GM23248 (cell line): ENCODE results near the gene TRAF7. TPM values are rescaled to one million over a fixed set of nuclear protein-coding genes. Genes with fewer than 3 reads are reported as not detected.
"Not testable (repeated sequence)": the region's sequence is repeated elsewhere in the genome, so short reads cannot be mapped to it uniquely, and the experiment has no call there.

Experiments used
- DNase-seq: peaks from one replicate; pipeline ENCODE4 v3.0.0-alpha.2; 2015
- H2AFZ ChIP-seq: fragments of 200-600 bp; sonication (generic); 2 replicates; pipeline ENCODE4 v1.6.1; 2016; ENCODE audit warnings: antibody characterized with exemption
- H3F3A ChIP-seq: fragments of 200-600 bp; sonication (generic); 2 replicates; pipeline ENCODE4 v1.6.1; 2016; ENCODE audit warnings: mild to moderate bottlenecking, antibody characterized with exemption, mixed run types; ENCODE audit not compliant: insufficient read depth
- H3K27ac ChIP-seq: fragments of 200-600 bp; sonication (generic); 2 replicates; pipeline ENCODE4 v1.5.1; 2016; ENCODE audit warnings: mild to moderate bottlenecking
- H3K27me3 ChIP-seq: fragments of 200-600 bp; sonication (generic); replicated peaks from 2 replicates; pipeline ENCODE4 v1.6.1; 2016; ENCODE audit warnings: mild to moderate bottlenecking; ENCODE audit not compliant: insufficient read depth
- H3K36me3 ChIP-seq: fragments of 200-600 bp; sonication (generic); 2 replicates; pipeline ENCODE4 v1.6.1; 2016; ENCODE audit warnings: low read depth, mild to moderate bottlenecking
- H3K4me1 ChIP-seq: fragments of 200-600 bp; sonication (generic); 2 replicates; pipeline ENCODE4 v1.6.1; 2016; ENCODE audit warnings: mild to moderate bottlenecking; ENCODE audit not compliant: insufficient read depth
- H3K4me2 ChIP-seq: fragments of 200-600 bp; sonication (generic); one replicate; pipeline ENCODE4 v1.6.1; 2016; ENCODE audit warnings: mild to moderate bottlenecking; ENCODE audit not compliant: unreplicated experiment
- H3K4me3 ChIP-seq: fragments of 200-600 bp; sonication (generic); 2 replicates; pipeline ENCODE4 v1.5.1; 2016; ENCODE audit warnings: mild to moderate bottlenecking
- H3K79me2 ChIP-seq: fragments of 200-600 bp; sonication (generic); 2 replicates; pipeline ENCODE4 v1.6.1; 2016; ENCODE audit warnings: mild to moderate bottlenecking; ENCODE audit not compliant: insufficient read depth
- H3K9ac ChIP-seq: fragments of 200-600 bp; sonication (generic); 2 replicates; pipeline ENCODE4 v1.6.1; 2016; ENCODE audit warnings: mild to moderate bottlenecking
- H3K9me2 ChIP-seq: fragments of 200-600 bp; sonication (generic); 2 replicates; pipeline ENCODE4 v1.6.1; 2016; ENCODE audit warnings: mixed run types, mild to moderate bottlenecking, moderate library complexity; ENCODE audit not compliant: insufficient read depth
- H3K9me3 ChIP-seq: fragments of 200-600 bp; sonication (generic); one replicate; pipeline ENCODE4 v1.6.1; 2017; ENCODE audit warnings: low read depth
- H4K20me1 ChIP-seq: fragments of 200-600 bp; sonication (generic); 2 replicates; pipeline ENCODE4 v1.6.0; 2016; ENCODE audit not compliant: insufficient read depth
- EZH2 ChIP-seq: fragments of 200-600 bp; sonication (generic); IDR thresholded peaks from 2 replicates; pipeline ENCODE4 v1.6.1; 2018; ENCODE audit warnings: antibody characterized with exemption, mild to moderate bottlenecking; ENCODE audit not compliant: insufficient read depth, poor library complexity, severe bottlenecking
- EZH2phosphoT487 ChIP-seq: fragments of 200-600 bp; sonication (generic); IDR thresholded peaks from 2 replicates; pipeline ENCODE4 v1.6.1; 2018; ENCODE audit warnings: antibody characterized with exemption, moderate library complexity, mild to moderate bottlenecking, low read depth; ENCODE audit not compliant: insufficient read depth
- WGBS, 2 experiments: methylation state at CpG; one replicate each; pipeline ENCODE4 v1.1.6; 2015 to 2017; ENCODE audit warnings: low lambda C conversion rate in 2 of 2, low coverage in 1 of 2; ENCODE audit errors: missing lambda C conversion rate in 2 of 2; 5-methylcytosine and 5-hydroxymethylcytosine counted together
- in situ Hi-C: fragments of 300-500 bp; cut with MboI; formaldehyde crosslinking; loops from 2 replicates; pipeline ENCODE4 v1.15.0; 2020
- polyA plus RNA-seq: library from polyadenylated mRNA; unstranded; fragments of >200 nt; fragmentation: Nextera tagmentation; extraction: Ambion mirVana; gene quantifications from 2 replicates; pipeline ENCODE4 v1.2.1, GENCODE V29; 2016
- total RNA-seq: library from RNA; depleted of rRNA; stranded (reverse); fragments of >200 nt; shearing (Covaris generic); gene quantifications from 2 replicates; pipeline ENCODE4 v1.2.3, GENCODE V29; 2014

Gene TRAF7
- total and polyA plus RNA-seq, 2 experiments from 2014 or later, result 29.3 to 72.7 TPM

DNA sequence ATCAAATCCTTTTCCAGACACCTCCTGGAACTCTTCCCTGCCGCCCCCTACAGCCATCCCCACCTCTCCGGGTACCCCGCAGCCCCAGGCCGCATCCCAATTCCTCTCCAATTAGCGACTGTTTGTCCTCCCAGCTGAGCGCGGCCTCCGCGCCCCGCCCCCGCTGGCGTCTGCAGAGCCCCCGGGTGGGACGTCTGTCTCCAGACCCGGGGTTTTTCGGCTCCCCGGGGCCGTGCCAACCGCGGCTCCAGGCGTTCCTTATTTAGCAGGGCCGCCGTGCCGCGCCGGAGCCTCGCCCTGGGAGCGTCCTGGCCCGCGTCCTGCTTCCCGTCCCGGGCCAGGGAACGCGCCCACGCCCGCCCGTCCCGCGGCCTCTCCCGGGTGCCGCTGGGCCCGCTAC lies 20.5 kb upstream of the TRAF7 start:
- Histone ChIP-seq H3K27ac (peak overlapping the region; percentile 67), H3K4me3 (peak overlapping the region; percentile 78), H3K9ac (peak overlapping the region; percentile 90), H3K79me2 (peaks cover 44% of the 10 kb centered on the region)
- H3K4me2 ChIP-seq, H3K4me1 ChIP-seq, H3K27me3 ChIP-seq, H3K9me3 ChIP-seq, H4K20me1 ChIP-seq, in situ Hi-C loops, H3K9me2 ChIP-seq, H3K36me3 ChIP-seq, H2AFZ ChIP-seq, H3F3A ChIP-seq: not testable (repeated sequence)
- WGBS, 2 experiments, result 1% methylated on average over 20 of the region's 42 CpGs; no CpG with 5 or more reads in 1 of the 2 experiments
- peak; percentile 51 for DNase-seq

- H3K36me3 ChIP-seq, H3K4me1 ChIP-seq, H3K9me3 ChIP-seq, in situ Hi-C loops, H3K27me3 ChIP-seq, H3F3A ChIP-seq, H3K9me2 ChIP-seq, H4K20me1 ChIP-seq: not testable (repeated sequence)
- peak; percentile 93 for DNase-seq
- Histone ChIP-seq H3K4me2 (peak within 1 kb of the TSS; percentile 67), H3K27ac (peak within 1 kb of the TSS; percentile 67), H3K9ac (peak within 1 kb of the TSS; percentile 90), H3K79me2 (peaks cover 36% of the 10 kb centered on the region), H2AFZ (peak within 1 kb of the TSS; percentile 84), H3K4me3 (peak within 1 kb of the TSS; percentile 78)
- WGBS, 2 experiments, result 0% methylated on average over 16 to 30 of the region's 81 CpGs
Observed at GRCh38 chr16:2135770-2136490, 19.7 kb upstream of the TRAF7 start, which contains the start of gene PKD1. PKD1 (minus strand) TSS chr16:2135898; CDS start chr16:2135689, 209 bp downstream.

DNA sequence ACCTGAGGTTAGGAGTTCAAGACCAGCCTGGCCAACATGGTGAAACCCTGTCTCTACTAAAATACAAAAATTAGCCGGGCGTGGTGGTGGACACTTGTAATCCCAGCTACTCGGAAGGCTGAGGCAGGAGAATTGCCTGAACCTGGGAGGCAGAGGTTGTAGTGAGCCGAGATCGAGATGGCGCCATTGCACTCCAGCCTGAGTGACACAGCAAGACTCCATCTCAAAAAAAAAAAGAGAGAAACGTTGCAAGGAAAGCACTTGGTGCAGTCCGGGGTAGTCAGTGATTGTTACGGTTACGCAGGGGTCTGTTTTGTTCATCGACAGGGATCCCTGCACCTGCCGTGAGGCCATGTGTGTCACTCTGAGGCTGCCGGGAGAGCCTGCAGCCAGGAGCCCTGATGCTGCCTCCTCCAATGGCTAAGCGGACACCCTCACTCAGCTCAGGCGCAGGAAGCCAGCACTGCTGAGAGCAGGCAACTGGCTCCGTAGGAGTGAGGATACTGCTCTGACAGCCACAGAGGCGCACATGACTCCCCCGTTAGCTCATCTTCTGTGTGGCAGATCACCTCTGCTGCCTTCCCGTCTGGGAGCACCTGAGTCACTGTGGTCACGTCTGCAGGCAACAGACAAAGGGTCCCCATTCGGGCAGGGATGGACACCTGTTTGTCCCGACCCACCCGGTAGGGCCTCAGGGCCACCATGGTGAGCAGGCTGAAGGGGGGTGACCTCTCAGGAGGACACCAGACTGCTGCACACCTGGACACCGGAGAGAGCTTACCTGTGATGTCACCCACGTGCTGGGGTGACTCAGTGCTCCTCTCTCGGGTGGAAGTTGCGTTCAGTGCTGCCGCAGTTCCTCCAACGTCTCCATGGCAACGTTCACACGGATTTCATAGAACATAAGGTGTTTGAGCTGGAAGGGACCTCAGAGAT lies 12.4 kb upstream of the TRAF7 start:
- WGBS, 2 experiments, result 65 to 68% methylated on average over 31 of the region's 31 CpGs
- Histone ChIP-seq H3K27ac (no peak overlapping the region), H3F3A (peaks cover 10% of the 10 kb centered on the region; the same call in 1 of the 2 replicates), H3K4me3 (no peak overlapping the region), H3K27me3 (no peaks in the 10 kb centered on the region), H3K79me2 (no peaks in the 10 kb centered on the region), H3K9ac (no peak overlapping the region), H3K4me2 (no peak overlapping the region), H3K9me2 (no peaks in the 10 kb centered on the region), H3K36me3 (no peaks in the 10 kb centered on the region), H3K4me1 (no peaks in the 10 kb centered on the region), H4K20me1 (no peaks in the 10 kb centered on the region), H3K9me3 (no peaks in the 10 kb centered on the region), H2AFZ (no peak overlapping the region)
- no peak for TF ChIP-seq EZH2
- no peak for TF ChIP-seq EZH2phosphoT487
- in situ Hi-C loops, result loop anchor here (10.0 kb wide), 1 partner anchor 118 kb away; the partner anchor contains the start of gene NHERF2
- DNase-seq, result no peak

GRCh38 chr16:2143878-2144485 lies 11.6 kb upstream of the TRAF7 start:
- Histone ChIP-seq H3K36me3 (no peaks in the 10 kb centered on the region), H3K9me3 (no peaks in the 10 kb centered on the region), H4K20me1 (no peaks in the 10 kb centered on the region), H2AFZ (no peak overlapping the region), H3F3A (peaks cover 10% of the 10 kb centered on the region; the same call in 1 of the 2 replicates), H3K27ac (no peak overlapping the region), H3K9me2 (no peaks in the 10 kb centered on the region), H3K27me3 (no peaks in the 10 kb centered on the region), H3K4me2 (no peak overlapping the region), H3K4me1 (peaks cover 2% of the 10 kb centered on the region), H3K79me2 (no peaks in the 10 kb centered on the region), H3K4me3 (no peak overlapping the region), H3K9ac (no peak overlapping the region)
- 65 to 70% methylated on average over 17 of the region's 17 CpGs for WGBS, 2 experiments
- in situ Hi-C loops, result loop anchor here (10.0 kb wide), 1 partner anchor 119 kb away; the partner anchor contains the start of gene NHERF2
- DNase-seq, result no peak
- no peak for TF ChIP-seq EZH2
- TF ChIP-seq EZH2phosphoT487, result no peak
